GM19467 (cell line): Measurements from ENCODE around the gene DPEP3.
A peak's percentile ranks its signal among the peaks of the same experiment; 100 is the strongest.
"Not testable (repeated sequence)": the region's sequence is repeated elsewhere in the genome, so short reads cannot be mapped to it uniquely, and the experiment has no call there.

Source experiments
- ATAC-seq: cut with Tn5 transposase; IDR thresholded peaks from one replicate; pipeline ENCODE4 v1.9.1; 2021; ENCODE audit warnings: mild to moderate bottlenecking, moderate library complexity; ENCODE audit not compliant: unreplicated experiment

The DPEP3 gene

DNA sequence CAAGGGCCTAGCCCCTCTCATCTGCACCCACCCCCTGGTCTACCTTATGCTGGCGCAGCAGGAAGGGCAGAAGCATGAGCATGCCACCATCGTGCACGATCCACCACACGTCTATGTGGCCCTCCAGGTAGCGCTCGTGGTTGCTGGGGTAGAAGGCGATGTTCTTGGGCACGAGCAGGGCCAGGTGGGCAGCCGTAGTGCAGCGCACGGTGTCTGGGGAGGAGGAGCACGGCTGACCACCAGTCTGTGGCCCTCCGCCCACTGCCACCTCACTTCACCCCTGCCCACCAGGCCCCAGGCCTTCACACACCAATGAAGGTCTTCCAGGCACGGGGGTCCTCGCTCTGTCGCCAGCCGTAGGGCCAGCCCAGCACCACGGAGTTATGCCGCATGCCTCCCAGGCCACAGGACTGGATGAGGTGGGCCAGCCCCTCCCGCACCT lies 34.1 kb downstream of the DPEP3 start:
- no peak for ATAC-seq

DNA sequence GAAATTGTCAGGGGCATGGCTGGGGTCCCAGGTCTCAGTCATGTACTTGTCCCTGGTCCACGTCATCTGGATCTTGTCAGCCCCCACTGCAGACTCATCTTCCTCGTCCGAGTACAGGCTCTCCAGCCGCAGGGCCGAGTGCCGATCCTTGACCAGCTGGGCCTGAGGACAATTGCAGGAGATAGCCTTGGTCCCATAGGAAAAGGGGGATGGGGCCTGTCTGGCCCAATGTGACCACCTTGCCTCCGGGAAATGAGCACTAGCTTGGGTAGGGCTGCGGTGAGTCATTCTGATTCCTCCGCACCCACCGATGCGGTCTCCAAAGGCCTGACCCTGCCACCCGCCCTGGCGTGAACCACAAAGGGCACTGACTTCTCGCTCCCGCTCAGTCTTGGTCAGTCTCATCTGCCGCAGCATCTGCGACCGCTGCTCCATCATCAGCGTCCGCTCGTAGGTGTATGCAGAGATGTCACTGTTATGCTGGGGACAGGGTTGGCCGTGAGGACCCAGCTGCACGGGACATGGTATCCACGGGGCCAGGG lies 34.8 kb downstream of the DPEP3 start:
- no peak for ATAC-seq

DNA sequence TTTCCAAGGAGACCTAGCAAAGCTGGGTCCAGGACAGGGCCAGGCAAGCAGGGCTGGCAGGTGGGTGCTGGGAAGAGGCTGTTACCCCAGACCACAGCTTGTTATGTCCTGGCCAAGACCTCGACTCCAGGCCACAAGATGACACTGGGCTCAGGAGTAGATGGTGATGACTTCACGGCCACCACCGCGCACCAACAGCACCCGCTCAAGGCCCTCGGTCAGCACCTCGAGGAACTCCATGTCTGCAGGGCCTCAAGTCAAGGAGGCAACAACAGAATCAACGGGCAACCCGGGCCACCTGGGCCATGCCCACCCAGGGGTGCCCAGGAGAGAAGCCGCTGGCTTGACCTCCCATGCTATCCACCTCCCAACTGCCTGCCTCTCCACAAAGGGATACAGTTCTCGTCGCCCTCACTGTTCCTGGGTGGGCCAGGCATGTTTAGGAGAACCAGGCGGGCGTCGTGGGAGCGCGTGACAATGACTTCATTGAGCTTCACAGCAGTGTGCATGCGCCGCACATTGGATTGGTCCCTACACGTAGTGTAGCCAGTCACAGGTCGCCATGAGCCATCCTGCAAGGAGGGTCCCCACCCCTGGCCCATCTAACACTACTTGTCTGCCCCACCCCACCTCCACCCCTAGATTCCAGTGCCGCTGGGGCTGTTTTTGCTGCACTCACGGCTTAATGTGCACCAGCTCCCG lies 35.5 kb downstream of the DPEP3 start:
- ATAC-seq, result no peak

DNA sequence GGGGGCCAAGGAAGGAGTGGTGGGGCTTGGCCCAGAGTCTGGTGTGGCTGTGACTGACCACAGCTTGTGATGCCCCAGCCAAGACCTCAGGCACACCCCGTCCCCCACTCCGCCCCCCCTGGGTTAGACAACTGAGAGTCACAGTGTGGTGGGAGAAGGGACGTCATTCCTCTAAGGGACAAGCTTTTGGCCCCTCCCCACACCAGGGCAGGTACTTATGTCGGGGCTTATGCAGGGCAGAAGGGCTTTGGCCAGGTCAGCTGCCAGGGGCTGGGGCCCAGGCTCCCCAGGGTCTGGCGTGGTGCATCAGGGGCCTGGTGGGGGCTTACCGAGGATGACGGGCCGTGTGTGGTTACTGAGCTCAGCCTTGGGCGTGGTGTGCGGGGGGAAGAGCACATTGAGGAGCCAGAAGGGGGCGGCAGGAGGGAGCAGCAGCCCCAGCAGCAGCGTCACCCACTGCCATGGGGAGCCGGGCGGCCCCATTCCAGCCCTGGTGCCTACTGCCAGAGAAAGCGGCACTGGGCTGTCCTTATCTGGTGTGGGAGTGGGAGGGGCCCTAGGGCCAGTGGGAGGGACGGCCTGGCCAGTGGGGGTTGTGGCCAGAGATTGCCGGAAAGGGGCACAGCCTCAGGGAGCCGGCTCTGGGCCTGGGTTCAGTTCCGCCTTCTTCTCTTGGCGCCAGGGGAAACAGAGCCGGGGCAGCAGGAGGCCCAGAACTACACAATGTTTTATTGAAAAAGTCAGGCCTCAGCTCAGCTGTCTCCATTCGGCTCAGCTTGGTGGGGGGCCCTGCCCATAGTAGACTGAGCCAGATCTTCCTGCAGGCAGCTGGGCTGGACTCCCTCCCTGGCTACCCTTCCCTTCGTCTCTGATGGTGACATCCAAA lies 36.4 kb downstream of the DPEP3 start, which contains the start of gene LCAT:
Gene LCAT, minus strand, starts transcription at position 502 of the 886 bp plus-strand sequence. Its CDS starts 19 bp downstream, at position 483.
- no peak for ATAC-seq

DNA sequence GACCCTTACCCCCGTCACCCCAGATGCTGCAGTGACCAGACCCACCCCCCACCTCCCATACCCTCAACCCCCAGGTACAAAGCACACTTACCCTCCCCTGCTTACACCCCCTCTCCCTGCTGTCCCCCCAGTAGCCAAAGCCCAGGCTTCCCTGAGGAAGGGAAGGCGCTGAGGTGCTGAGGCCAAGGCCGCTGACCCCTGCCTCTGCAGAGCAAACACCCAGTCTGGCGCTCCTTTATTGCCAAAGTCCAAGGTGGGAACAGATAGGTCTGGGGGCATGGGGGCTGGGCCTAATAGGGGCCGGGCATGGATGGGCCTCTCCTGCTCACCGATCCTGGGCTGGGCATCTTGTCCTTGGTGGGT lies 37.1 kb downstream of the DPEP3 start:
- no peak for ATAC-seq

DNA sequence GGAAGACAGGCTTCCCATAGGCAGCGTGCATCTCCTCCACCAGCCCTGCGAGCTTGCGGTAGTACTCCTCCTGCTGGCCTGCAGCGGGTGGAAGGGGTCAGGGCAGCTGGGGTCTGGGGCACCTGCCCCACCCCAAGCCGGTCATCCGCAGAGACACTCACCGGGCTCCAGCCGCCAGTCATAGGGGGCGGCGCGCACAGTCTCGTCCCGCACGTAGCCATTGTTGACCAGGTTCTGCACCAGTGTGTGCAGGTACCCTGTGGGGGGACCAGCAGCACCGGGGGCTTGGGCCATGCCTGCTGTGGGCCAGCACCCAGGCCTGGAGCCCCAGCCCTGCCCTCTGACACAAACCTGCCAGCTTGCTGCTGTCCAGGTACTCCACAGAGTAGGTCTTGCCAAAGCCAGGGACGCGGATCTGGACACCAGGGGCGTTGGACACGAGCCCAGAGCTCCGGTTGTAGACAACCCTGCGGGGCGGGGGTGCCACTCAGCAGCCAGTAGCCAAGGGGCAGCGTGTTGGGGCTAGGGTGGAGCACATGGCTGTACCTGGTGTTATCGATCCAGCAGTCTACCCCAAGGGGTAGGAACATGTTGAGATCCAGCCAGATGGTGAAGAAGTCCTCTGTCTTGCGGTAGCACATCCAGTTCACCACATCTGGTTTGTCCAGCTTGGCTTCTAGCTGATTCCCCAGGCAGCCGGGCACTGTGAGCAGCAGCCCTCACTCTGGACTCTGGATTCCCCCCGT lies 37.6 kb downstream of the DPEP3 start:
- ATAC-seq, result no peak

DNA sequence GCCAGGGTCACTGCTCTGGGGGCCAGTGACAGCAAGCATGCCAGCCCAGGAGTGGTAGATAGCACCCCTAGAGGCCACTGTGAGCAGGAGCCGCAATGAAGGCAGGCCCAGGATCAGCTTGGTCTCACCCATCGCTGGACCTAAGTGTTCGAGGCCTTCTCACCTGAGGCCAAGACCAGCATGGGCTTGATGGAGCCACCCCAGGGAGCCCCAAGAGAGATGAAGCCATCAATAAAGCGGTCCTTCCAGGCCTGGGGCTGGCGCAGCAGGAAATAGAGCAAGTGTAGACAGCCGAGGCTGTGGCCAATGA lies 38.1 kb downstream of the DPEP3 start:
- ATAC-seq, result no peak

DNA sequence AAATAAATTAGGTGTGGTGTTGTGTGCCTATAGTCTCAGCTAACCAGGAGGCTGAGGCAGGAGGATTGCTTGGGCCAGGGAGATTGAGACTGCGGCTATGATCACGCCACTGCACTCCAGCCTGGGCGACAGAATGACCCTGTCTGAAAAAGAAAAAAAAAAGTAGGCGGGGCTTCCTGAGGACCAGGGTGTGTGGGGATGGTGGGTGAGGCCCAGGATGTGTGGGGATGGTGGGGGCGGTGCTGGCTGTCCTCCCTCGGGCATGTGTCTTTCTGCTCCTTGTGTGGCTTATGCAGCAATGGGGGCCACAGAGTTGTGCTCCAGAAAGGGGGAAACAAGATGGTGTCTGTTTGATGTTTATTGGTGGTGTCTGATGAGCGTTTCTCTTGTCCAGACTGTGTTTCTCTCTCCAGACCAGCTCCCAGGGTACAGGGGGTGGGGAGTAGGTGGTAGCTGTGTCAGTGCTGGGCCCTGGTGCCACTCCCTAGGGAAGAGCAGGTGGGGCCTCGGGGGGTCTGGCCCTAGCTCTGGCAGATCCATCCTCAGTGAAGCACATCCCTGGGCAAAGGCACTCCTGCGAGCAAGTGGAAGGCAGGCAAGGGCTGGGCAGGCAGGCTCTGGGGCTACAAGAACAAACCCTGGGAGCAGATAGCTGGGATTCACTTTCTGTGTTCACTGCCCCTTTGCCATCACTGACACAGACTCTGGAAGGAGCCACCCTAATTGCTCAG lies 38.7 kb downstream of the DPEP3 start:
- no peak for ATAC-seq

DNA sequence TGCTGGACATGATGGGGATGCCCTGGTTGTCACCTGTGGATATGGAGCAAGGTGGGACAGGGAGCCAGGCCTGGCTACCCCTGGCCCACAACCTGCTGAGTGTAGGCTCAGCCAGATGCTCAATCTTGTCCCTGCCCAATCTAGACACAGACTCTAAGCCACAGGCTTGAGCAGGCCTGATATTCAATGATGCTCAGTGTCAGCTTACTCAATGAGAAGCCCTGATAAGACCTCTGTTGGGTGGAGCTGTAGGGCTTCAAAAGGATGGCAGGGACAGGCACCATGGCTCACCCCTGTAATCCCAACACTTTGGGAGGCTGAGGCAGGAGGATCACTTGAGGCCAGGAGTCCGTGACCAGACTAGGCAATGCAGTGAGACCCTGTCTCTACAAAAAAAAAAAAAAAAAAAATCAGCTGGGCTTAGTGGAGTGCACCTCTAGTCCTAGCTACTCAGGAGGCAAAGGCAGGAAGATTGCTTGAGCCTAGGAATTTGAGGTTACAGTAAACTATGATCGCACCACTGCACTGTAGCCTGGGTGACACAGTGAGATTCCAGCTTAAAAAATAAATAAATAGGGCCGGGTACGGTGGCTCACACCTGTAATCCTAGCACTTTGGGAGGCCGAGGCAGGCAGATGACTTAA lies 39.7 kb downstream of the DPEP3 start:
- ATAC-seq, result no peak

DNA sequence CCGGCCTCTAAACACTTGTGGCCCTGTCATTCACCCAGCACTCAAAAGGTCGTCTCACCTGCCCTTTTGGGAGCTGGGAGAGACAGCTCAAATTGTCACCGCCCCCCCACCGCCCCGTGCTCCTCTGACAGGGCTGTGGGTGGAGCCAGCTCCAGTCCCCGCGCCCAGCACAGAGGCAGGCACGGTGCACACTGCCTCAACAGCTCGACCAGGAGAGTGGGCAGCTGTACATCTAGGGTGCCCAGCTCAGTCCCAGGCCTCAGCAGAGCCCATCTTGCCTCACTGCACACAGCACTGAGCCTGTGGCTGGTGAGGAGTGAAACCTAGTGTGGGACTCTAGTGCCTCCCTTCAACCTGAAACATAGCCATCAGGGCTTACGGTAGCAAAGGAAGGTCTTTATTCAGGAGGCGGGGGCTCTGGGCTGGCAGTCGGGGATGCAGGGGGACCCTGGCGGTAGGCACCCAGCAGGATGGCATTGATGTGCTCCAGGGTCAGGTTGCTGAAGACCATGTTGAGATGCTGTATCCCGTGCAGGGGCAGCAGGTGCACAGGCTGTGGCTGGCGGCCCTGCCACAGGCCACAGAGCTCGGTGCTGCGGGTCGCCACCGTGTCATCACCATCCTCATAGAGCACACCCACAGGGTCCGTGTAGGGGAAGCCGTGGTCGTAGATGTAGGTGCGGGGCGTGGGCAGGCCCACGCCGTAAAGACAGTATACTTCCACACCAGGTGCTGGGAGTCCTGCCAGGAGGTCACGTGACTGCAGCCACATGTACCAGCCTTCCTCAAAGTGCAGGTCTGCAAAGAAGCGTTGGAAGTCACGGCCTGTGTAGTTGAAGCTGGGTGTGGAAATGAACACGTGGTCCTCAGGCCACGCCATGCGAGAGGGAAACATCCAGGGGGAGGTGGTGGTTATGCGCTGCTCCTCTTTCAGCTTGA lies 40.5 kb downstream of the DPEP3 start:
- no peak for ATAC-seq

DNA sequence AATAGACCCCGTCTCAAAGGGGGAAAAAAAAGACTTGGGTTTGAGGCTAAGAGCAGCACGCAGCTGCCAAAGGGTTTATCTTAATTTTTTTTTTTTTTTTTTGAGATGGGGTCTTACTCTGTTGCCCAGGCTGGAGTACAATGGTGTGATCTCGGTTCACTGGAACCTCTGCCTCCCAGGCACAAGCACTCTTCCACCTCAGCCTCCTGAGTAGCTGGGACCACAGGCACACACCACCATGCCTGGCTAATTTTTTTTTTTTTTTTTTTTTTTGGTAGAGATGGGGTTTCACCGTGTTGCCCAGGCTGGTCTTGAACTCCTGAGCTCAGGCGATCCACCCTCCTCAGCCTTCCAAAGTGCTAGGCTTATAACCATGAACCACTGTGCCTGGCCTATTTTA lies 42.6 kb downstream of the DPEP3 start:
- not testable (repeated sequence) for ATAC-seq

DNA sequence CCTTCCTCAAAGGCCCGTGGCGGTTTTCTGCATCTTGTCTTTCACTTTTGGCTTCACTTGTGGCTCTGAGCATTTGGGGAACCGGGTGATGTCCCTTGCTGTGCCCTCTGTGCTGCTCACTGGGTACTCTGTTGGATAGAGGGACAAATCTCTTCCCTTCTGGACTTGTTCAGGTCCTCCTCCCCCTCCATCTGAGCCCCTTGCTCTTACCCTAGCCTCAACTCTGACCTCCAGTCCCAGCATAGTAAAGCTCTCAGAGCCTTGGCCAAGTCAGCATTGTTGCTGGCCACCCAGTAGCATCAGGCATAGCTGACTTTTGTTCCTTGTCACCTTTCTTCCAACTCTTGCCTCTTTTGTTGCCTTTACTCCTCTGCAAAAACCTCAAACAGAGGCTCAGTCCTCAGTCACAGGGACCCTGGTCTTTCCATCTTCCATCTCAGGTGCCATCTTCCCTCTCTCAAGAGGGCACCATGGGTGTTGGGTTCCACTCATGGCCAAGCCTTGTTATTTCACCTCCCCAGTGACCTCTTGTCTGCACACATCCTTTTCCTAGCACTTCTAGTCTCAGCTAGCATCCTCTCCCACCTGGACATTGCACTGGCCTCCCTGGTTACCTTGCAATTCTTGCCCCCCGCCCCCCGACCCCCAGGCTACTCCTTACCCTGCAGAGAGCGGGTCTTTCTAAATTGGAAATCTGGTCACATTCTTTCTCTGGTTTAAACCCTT lies 43.3 kb downstream of the DPEP3 start:
- peak; percentile 50 for ATAC-seq

DNA sequence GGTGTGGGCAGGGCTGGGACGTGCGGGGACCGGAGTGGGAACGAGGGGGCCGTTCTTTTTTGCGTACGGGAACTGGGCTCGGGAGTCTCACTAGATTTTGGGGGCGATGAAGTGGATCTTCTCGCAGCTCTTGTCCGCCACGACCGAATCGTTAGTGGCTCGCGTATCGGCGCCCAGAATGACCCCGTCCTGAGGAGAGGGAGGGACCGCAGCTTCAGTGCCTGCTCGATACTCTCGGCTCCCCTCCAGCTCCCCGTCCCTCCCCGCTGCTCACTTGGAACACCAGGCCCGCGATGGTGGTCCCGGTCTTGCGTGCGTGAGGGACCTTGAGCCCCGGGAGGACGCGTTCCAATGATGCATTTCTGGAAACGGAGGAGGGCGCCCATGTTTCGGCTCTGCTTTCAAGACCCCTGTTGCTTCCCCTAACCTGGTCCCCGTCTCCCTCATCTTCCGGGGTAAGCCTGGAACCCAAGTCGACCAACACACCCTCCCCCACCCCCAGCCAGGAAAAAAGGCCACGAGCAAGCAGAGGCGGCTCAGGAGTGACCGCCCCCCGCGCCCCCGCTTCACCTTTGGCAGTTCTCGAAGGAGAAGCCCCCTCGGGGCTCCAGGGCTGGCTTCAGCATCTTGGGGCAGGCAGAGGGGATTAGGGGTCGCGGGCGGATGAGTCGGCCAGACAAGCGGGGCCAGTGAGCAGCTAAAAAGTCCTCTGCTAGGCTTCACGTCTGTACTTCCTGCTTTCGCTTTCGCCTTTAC lies 44.0 kb downstream of the DPEP3 start, which contains the start of gene PSMB10:
Gene PSMB10, minus strand, starts transcription at position 727 of the 756 bp plus-strand sequence. Its CDS starts 101 bp downstream, at position 626.
- ATAC-seq, result no peak

DNA sequence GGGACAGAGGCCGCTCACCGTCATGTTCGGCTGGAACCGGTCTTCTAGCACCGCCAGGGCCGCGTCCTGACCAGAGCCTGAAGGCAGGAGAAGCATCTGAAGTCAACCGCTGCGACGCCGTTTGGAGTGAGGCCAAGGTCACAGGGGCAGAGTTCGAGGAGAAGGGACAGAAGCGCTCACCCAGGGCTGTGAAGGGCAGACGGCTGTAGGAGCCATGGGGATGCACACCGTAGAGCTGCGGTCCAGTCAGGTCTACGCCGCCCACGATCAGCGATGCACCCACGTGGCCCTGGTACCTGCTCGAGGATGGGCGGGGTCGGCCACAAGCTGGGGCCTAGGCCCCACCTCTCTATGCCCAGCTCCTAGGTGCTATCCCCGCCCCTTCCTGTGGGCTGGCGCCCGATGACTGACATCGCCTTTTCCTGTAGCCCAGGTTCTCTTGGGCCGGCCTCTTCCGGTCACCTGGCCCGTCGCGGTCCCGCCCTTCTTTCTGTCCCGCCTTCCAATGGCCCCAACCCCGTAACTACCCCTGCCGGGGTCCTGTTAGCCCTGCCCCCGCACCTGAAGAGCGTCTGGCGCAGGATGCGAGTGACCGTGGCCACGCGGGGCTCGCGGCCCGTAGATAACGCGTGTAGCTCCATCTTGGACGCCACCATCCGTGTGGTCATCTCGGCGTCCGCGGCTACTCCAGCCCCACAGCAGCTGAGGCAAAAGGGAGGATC lies 44.7 kb downstream of the DPEP3 start:
- ATAC-seq, result peak; percentile 86

DNA sequence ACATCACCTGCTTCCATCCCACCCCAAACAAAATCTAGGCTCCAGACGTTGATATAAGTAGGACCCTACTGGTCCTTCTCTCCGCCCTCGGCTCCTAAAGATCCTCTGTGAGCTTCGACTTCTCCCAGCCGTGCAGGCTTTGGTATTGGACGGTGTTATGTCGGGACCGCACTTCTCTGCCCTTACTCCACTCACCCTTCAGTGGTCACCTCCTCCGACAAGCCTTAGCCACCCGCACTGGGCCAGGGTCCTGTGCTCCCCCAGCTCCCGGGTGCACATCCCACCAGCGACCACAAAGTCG lies 45.2 kb downstream of the DPEP3 start:
- no peak for ATAC-seq

DNA sequence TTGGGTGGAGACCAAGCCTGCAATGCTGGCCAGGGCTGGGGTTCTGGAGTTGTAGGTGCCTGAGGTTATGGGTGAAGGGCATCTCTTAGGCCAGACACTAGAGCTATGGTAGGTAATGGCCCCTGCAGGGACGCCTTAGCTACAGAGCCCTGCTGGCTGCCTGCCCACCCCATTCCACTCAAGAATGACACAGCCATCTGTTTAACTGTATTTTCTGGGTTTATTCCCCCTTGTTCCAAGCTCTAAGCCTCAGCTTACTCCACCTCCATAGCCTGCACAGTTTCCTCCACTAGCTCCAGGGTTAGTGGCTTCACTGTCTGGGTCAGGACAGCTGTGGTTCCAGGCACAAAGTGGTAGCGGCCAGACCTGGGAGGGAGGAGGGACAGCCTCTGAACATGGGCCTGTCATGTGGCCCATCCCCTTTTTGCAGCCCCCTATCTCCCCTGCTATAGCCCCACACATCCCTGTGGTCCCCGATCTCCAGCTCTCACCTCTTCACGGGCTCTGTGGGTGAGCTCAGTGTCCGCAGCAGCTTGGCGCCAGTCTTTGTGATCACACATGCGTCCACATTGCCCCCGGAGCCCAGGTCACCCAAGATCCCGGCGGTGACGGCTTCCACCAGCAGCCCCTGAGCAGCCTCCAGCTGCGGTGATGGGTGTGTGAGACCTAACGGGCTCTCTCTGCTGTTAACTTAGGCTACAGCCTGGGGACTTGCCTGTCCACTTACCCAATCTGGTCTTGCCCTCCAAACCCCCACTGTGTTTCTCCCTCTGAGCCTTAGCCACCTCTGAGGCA lies 45.8 kb downstream of the DPEP3 start:
- no peak for ATAC-seq
